KMS-11 (cell line): ENCODE data around the gene ATP4B.

ENCODE experiments used
- H2AFZ ChIP-seq: fragments of 200-600 bp; sonication (generic); 2 replicates; pipeline ENCODE4 v1.6.1; 2016; ENCODE audit warnings: antibody characterized with exemption, mixed run types, low read depth
- H3K27ac ChIP-seq: fragments of 200-600 bp; sonication (generic); 2 replicates; pipeline ENCODE4 v1.6.1; 2016; ENCODE audit warnings: mild to moderate bottlenecking, mixed run types
- H3K27me3 ChIP-seq: fragments of 200-600 bp; sonication (generic); 2 replicates; pipeline ENCODE4 v1.6.1; 2017; ENCODE audit warnings: mild to moderate bottlenecking, low read depth, mixed run types, moderate library complexity; ENCODE audit not compliant: insufficient read depth
- H3K36me3 ChIP-seq: fragments of 200-600 bp; sonication (generic); 2 replicates; pipeline ENCODE4 v1.6.1; 2017; ENCODE audit warnings: mild to moderate bottlenecking, mixed run types; ENCODE audit not compliant: insufficient read depth
- H3K4me1 ChIP-seq: fragments of 200-600 bp; sonication (generic); 2 replicates; pipeline ENCODE4 v1.6.1; 2016; ENCODE audit warnings: mild to moderate bottlenecking, low read depth, mixed run types; ENCODE audit not compliant: poor library complexity, severe bottlenecking
- H3K4me2 ChIP-seq: fragments of 200-600 bp; sonication (generic); 2 replicates; pipeline ENCODE4 v1.7.0; 2016; ENCODE audit warnings: mild to moderate bottlenecking, mixed run types
- H3K4me3 ChIP-seq: fragments of 200-600 bp; sonication (generic); IDR thresholded peaks from 2 replicates; pipeline ENCODE4 v1.6.1; 2017; ENCODE audit warnings: low read depth, low read length, mixed read lengths; ENCODE audit not compliant: insufficient read depth
- H3K79me2 ChIP-seq: fragments of 200-600 bp; sonication (generic); 2 replicates; pipeline ENCODE4 v1.6.1; 2016; ENCODE audit warnings: low read depth, mixed run types; ENCODE audit not compliant: insufficient read depth
- H3K9ac ChIP-seq: fragments of 200-600 bp; sonication (generic); 2 replicates; pipeline ENCODE4 v1.6.1; 2016; ENCODE audit warnings: mild to moderate bottlenecking, mixed run types
- H4K20me1 ChIP-seq: fragments of 200-600 bp; sonication (generic); 2 replicates; pipeline ENCODE4 v1.6.1; 2016; ENCODE audit warnings: mild to moderate bottlenecking, mixed run types; ENCODE audit not compliant: insufficient read depth
- TF ChIP-seq, protein P1 (sequence below): fragments of 200-600 bp; sonication (generic); conservative IDR thresholded peaks from 2 replicates; pipeline ENCODE4 v1.6.1; 2017; ENCODE audit warnings: low read depth, mild to moderate bottlenecking, antibody characterized with exemption, low read length, moderate library complexity, mixed read lengths

Gene ATP4B

DNA sequence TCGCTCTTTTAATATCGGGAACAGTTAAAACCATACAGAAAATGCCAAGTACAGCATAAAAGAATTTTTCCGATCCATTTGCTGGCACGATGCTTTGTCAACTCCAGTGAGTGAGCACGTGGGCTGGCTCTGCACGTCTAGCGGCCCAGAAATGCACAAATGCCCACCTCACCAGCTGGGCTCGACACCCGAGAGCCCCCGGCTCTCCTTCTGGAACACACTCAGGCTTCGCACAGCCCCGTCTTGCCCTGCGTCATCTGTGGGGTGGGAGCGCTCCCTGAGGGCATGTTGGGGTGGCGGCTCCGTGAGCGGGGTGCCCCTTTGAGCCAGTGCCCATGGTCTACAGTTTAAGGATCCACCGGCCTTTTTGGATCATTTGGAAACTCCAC is 24.5 kb downstream of the ATP4B start:
- H3K36me3 ChIP-seq, result peaks cover 3% of the 10 kb centered on the region; the same call in 1 of the 2 replicates

DNA sequence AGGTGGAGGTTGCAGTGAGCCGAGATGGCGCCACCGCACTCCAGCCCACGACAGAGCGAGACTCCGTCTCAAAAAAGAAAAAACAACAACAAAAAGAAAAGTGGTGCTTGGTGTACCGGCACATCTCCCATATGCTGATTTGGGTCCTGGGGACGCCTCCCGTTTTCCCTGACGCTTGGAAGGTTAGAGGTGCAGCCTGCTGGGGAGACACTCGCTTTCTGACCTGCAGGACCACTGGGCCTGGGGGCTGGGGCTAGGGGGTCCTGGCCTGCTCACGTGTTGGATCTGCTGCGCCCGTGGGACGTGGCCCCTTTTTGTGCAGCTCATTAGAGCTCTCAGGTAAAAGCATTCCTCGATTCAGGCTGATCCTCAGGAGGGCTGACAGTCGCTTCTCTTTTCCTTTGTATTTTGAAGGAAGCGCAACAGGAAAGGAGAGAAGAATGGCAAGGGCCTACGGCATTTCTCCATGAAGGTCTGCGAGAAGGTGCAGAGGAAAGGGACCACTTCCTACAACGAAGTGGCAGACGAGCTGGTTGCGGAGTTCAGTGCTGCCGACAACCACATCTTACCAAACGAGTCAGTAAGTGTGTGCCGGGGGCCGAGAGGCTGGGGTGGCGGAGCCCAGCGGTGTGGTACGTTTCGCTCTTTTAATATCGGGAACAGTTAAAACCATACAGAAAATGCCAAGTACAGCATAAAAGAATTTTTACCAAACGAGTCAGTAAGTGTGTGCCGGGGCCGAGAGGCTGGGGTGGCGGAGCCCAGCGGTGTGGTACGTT is 25.1 kb downstream of the ATP4B start:
- Histone ChIP-seq H4K20me1 (no peaks in the 10 kb centered on the region), H3K36me3 (no peaks in the 10 kb centered on the region), H3K4me3 (no peak overlapping the region), H3K79me2 (peaks cover 5% of the 10 kb centered on the region; the same call in 1 of the 2 replicates), H2AFZ (no peak overlapping the region), H3K27ac (no peak overlapping the region), H3K27me3 (no peaks in the 10 kb centered on the region), H3K4me1 (no peaks in the 10 kb centered on the region), H3K4me2 (no peak overlapping the region), H3K9ac (no peak overlapping the region)
- TF ChIP-seq, protein P1, sequence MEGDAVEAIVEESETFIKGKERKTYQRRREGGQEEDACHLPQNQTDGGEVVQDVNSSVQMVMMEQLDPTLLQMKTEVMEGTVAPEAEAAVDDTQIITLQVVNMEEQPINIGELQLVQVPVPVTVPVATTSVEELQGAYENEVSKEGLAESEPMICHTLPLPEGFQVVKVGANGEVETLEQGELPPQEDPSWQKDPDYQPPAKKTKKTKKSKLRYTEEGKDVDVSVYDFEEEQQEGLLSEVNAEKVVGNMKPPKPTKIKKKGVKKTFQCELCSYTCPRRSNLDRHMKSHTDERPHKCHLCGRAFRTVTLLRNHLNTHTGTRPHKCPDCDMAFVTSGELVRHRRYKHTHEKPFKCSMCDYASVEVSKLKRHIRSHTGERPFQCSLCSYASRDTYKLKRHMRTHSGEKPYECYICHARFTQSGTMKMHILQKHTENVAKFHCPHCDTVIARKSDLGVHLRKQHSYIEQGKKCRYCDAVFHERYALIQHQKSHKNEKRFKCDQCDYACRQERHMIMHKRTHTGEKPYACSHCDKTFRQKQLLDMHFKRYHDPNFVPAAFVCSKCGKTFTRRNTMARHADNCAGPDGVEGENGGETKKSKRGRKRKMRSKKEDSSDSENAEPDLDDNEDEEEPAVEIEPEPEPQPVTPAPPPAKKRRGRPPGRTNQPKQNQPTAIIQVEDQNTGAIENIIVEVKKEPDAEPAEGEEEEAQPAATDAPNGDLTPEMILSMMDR, result no peak

More for the DNA sequence above, 24.5 kb downstream of the ATP4B start:
- Histone ChIP-seq H3K79me2 (peaks cover 5% of the 10 kb centered on the region; the same call in 1 of the 2 replicates), H2AFZ (no peak overlapping the region), H3K4me1 (no peaks in the 10 kb centered on the region), H3K27ac (no peak overlapping the region), H3K9ac (no peak overlapping the region), H3K4me2 (no peak overlapping the region), H3K27me3 (no peaks in the 10 kb centered on the region), H3K4me3 (no peak overlapping the region), H4K20me1 (no peaks in the 10 kb centered on the region)
- TF ChIP-seq, protein P1, result no peak

DNA sequence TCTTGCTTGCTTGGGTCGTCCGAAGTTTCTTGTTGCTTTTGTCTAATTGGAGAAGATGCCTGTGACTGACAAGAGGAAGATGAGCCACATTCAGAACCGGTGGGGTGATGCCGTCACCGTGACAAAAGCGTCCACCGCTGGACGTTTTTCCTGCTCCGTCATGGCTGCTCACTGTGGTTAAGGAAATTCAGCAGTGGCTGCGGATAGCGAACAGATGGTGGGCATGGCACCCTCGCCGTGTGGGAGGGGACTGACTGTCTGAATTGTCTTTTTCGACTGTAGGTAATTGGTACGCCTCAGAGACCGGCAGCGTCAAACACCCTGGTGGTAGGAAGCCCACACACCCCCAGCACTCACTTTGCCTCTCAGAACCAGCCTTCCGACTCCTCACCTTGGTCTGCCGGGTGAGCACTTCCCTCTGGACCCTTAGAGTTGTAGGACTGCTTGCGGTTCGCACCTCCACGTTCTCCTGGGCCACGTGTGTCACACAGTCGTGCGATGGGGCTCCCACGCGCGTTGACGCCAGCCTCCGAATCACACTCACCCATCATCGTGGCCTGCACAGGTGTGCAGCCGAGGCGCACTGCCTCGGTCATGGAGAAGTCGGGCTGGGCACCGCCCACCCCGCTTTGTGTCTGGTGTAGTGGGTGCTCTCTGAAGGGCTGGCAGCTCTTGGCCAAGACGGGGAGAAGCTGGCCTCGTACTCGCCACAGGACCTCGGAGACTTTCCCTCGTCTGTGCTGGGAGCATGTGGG is 26.5 kb downstream of the ATP4B start:
- no peak overlapping the region for H2AFZ ChIP-seq
- TF ChIP-seq, protein P1, result no peak
- no peaks in the 10 kb centered on the region for H3K36me3 ChIP-seq
- no peaks in the 10 kb centered on the region for H3K4me1 ChIP-seq
- no peaks in the 10 kb centered on the region for H3K27me3 ChIP-seq
- no peak overlapping the region for H3K4me2 ChIP-seq
- no peak overlapping the region for H3K27ac ChIP-seq
- H4K20me1 ChIP-seq, result no peaks in the 10 kb centered on the region
- H3K4me3 ChIP-seq, result no peak overlapping the region
- H3K9ac ChIP-seq, result no peak overlapping the region
- H3K79me2 ChIP-seq, result peaks cover 5% of the 10 kb centered on the region; the same call in 1 of the 2 replicates

- no peak overlapping the region for H3K27ac ChIP-seq
- no peak overlapping the region for H3K4me3 ChIP-seq
- H4K20me1 ChIP-seq, result no peaks in the 10 kb centered on the region
- TF ChIP-seq, protein P1, result no peak
- no peak overlapping the region for H2AFZ ChIP-seq
- no peaks in the 10 kb centered on the region for H3K36me3 ChIP-seq
- peaks cover 5% of the 10 kb centered on the region; the same call in 1 of the 2 replicates for H3K79me2 ChIP-seq
- no peaks in the 10 kb centered on the region for H3K4me1 ChIP-seq
- H3K4me2 ChIP-seq, result no peak overlapping the region
- H3K27me3 ChIP-seq, result no peaks in the 10 kb centered on the region
- H3K9ac ChIP-seq, result no peak overlapping the region
Measured at GRCh38 chr13:113630804-113631203, 27.2 kb downstream of the ATP4B start.
